ENCODE data around the gene GRN.
"Not testable (repeated sequence)": the region's sequence is repeated elsewhere in the genome, so short reads cannot be mapped to it uniquely, and the experiment has no call there.

Gene GRN

DNA sequence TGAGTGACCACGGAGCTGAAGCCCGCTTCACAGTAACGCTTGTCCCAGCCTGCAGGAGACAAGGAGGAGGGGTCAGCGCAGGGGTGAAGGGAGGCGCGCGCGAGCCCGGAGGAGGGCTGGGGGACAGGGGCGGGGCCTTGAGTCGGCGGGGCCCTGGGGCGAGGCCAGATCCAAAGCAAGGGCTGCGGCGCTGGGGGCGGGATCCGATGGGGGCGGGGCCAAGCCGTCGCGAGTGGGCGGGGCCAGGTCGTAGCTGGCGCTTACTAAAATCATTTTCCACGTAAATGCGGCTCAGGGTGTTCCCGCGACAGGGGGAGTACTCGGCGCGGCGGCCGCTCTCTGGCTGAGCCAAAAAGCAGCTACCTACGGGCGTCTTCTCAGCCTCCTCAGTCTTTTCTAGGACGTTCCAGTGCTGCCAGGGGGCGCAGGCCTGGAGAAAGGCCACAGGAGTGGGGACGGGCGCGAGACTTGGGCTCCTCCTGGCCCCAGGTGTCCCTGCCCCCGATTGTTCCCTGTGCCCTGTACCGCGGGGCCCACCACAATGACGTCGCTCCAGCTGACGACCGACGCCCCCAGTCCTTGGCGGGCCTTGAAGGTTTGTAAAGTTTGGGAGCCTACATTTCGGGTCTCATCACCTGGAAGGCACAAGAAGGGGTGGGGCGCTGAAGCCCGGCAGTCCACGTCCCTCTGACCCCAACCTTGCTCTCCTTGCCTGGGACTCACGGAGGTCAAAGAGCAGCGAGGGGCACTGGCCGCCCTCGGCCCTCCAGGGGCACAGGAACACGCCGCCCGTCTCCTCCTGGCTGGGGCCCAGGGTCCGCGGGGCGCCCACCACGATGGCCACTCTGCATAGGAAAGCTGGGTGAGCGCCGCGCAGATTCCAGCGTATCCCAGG, 40.4 kb downstream of the GRN start:
- peak; percentile 83 for DNase-seq

DNA sequence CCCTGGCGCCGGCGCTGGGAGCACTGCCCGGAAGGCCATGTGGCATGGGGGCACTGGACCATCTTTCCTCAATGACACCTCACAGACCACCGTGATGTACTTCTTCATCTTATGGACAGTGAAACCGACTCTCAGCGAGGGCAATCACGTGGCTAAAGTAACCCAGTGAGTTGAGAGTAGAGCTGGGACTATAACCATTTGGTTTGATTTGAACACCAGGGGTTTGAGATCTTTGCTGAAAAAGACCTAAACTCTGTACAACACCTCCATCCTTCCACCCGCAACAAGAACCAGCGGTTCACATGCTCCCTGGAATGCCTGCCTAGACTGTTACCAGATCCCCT, 41.1 kb downstream of the GRN start:
- DNase-seq: no peak

DNA sequence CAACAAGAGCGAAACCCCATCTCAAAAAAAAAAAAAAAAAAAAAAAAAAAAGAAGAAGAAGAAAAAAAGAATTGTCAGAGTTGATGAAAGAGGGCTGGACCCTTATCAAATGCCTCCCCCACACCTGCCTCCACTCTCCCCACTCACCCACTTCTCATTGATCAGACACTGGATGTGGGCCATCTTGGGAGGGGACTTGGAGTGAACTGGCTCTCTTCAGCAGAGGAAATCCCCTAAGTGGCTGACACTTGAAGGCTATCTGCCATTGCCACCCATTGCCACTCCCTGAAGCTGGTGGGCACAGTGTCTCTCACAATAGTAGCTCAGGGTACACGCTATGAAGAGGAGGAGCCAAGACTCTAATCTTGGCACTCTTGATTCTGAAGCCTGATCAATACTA, 42.7 kb downstream of the GRN start:
- no peak for DNase-seq

DNA sequence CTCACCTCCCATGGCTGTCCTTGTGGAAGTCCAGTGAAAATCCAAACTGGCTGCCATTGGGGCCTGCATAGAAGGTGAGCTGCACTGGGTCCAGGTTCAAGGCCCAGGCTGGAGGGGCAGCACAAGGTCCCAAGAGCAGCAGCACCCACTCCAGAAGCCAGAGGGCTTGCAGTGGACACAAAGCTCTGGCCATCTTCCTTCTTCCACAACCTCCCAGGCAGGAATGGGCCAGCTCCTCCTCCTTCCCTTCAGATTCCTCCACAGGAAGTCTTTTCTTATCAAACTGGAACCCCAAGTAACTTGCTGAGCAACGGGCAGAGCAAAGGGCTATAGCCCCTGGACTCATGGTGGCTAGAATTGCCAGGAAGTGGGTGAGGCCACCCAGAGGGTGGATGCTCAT, 44.2 kb downstream of the GRN start, which contains the start of gene ITGA2B:
ITGA2B (minus strand) TSS at position 369 of the 400 bp plus-strand sequence; CDS start at position 193, 176 bp downstream.
- no peak for DNase-seq

DNA sequence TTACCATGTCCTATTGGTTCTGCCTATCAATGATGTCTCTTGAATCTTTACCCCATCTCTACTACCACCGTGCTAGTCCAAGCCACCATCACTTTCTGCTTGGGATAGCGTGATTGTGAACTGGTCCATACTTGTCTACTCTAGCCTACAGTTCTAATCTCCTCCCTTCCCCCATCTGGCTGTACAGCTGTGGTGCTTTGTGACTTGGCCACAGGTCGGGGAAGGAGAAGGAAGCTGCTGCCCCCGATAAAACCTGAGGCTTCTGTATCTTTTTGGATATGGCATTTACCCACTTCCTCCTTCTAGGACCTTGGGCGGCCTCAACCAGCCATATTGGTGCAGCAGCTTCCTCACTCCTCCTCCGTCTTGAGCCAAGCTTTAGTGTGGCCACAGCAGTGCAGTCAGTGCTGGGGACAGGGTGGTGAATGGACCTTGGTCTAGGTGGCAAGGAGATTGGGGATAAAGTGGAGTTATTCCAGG, 44.7 kb downstream of the GRN start:
- DNase-seq: no peak

DNA sequence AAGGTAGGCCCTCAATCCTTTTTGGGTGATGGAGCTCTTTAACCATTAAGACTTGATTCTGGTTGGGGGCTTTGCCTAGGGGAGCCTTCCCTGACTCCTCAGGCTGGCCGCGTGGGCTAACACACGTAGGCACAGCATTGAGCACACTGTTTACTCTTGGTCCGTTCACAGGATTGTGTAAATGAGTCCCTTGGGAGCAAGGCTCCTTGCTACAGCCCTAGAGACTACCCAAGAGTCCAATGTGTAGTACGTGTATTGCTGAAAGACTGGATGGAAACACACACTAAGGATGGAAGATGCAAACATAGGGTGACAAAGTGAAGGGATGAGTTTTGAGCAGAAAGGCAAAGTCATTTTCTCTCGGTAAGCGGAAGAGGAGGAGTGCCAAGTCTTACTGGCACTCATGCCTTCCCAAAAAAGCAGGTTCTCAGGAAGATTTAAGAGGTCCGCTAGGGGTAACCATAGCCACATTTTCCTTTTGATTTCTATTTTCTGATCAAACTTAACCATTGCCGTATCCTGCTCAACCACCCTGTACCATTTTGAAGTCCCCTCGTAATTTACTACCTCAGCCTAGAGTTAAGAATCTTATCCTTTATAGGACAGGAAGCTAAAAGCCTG, 45.3 kb downstream of the GRN start:
- DNase-seq: no peak

DNA sequence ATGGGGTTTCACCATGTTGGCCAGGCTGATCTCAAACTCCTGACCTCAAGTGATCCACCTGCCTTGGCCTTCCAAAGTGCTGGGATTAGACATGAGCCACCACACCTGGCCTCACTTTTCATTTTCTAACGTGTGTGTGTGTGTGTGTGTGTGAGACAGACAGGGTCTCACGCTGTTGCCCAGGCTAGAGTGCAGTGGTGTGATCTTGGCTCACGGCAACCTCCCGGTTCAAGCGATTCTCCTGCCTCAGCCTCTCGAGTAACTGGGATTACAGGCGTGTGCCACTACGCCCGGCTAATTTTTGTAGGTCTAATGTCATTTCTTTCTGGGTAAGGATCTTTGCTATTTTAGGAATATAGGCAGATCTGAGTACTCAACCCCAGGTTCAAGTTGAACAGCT, 49.0 kb downstream of the GRN start:
- not testable (repeated sequence) for DNase-seq

DNA sequence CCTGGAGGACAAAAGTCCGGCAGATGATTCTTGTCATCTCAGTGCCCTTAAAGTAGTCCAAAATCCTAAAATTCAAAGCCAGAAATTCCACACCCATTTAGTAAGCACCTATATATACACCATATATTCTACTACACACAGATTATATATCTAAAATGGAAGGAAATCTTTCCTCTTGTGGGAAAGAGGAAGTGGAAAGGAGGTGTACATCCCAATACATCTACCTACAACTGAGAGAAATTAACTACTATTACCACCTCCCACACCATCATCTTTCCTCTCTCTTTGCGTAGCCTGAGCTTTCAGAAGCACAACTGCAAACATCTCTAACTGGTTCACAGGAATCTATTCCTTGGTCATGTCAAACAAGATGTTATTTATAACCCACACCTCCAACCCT, 49.7 kb downstream of the GRN start:
- DNase-seq: no peak

DNA sequence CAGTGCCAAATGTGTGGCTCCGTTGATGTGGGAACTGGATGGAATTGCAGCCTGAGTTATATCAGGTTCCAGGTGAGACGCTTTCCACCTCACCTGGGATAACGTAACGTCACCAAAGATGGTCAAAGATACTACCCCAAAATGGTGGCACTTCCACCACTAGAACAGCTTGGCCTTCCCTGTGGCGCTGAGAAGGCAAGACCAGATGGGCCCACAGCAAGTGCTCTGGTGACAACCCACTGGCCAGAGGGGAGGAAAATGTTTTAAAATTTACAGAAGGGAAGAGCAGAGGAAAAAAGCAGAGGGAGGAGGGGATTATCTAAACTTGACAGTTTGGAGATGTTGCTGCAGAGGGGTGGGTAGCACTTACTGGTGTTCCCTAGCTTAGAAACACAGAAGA, 51.8 kb downstream of the GRN start:
- DNase-seq: no peak

DNA sequence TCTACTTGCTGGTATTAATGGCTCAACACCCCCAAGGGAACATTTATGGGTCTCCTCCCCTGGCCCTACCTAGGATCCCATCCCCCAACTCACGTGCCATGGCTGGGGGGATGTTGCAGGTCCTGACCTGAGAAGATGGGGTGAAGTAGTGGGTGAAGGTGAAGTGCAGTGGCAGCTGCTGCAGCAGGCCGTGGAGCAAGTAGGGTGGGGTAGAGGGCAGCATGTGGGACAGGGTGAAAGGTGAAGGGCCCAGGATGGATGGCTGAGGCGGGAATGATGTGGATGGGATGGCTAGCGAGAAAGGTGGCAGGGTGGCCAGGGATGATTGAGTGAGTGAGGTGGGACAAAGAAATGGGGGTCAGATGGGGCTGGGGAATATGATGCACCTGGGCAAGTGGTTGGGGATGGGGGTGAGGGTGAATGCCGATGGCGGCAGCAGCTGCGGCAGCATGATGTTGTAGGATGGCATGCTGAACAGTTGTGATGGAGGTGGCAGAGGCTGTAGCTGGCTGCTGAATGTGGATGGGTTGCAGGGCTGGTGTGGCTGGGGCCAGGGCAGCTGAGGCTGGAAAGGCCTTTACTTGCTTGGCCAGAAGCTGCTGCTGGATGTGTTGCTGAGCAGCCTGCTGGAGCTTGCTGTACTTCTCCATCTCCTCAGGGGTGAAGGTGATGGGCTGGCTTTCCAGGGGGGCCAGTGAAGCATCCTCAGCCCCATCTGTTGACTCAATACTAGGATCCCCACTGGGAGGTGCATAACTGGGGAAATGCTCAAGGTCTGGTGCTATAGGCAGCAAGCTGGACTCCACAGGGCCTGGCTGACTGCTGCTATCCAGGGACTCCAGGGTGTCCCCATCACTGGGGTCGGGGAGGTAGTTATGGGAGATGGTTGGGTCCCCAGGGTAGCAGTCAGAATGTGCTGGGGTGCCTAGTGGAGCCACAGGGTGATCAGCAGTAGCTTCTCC, 52.7 kb downstream of the GRN start:
- no peak for DNase-seq

DNA sequence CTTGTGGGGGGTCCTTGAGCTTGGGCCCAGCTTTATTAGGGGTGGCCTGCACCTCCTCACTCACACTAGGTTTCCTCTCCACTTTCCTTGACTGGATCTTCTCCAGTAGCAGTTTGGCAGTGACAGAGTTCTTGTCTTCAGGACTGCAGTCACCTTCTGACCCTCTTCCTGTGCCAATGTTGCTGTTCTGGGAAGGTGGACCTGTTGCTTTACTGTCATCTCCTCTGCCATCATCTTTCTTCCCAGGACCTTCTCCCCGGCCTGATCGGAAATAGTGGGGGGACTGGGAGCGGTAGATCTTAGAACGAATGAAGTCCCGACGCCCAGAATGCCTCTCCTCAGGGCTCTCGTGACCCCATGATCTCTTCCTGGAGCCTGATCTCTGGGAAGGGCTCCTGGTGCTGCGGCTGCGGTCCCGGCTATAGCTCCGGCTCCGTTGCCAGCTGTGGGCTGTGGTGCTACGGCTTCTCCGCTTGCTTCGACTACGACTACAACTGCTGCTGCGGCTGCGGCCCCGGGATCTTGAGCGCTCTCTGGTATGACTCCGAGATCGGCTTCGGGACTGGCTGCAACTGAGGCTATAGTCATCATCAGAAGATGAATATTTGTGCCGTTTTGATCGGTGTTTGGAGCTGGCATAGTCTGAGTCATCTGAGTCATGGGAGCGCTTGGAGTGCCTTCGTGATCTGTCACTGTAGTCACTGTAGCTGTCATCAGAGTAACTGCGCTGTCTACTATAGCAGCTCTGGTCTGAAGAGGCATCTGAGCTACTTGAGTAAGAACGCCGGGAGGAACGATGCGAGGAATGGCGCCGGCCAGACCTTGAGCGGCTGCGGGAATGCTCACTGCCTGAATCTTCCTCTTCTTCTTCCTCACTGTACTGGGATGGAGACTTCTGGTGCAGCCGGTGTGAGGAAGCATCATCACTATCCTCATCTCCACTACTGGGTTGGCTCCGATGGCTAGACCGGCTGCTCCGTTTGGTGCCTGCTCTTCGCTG, 53.9 kb downstream of the GRN start:
- DNase-seq: no peak

DNA sequence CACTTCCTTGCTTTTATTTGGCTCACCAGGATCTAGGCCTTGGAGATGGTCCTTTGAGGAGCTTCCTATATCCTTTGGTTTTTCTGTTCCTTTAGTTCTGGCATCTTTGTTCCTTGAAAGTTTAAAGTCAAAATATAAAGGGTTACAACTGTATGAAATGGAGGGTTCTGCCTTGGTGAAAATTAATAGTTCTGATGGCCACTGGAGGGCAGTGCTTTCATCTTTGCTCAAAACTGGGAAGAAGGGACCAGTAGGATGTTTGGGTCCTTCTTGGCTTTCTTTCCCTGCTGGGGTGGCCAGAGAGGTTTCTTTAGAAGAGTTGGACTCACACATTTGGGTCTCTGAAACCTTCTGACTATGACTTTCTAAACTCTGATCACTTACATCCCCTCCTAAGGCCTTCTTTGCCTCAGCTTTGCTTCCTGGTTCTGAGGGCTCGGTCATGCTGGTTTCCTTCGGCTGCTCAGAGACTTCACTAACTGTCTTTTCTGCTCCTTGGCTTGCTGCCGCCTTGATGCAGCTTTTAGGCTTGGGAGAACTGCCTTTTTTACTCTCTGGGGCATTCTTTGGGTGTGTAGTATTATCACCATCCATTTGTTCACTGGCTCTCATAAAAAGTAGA, 55.2 kb downstream of the GRN start:
- no peak for DNase-seq

Data from activated naive CD4-positive, alpha-beta T cell treated with anti-CD3 and anti-CD28 coated beads, Interleukin-2, amount 50 U/mL, for 16 hours (primary cell).